Tibial nerve (tissue), 4 donors: ENCODE results near the gene PSMD13. TPM values are rescaled to one million over a fixed set of nuclear protein-coding genes. Genes with fewer than 3 reads are reported as not detected.

Source experiments
- DNase-seq, 2 donors: peaks; one replicate each; pipeline ENCODE4 v3.0.0-alpha.2; 2019; ENCODE audit warnings: low spot score in 2 of 2
- H3K27ac ChIP-seq, 4 donors: fragments of 200-600 bp; sonication (generic) in 3 of 4; one replicate each; pipeline ENCODE4 v1.5.1; 2017 to 2019; ENCODE audit warnings: mild to moderate bottlenecking in 1 of 4
- H3K27me3 ChIP-seq, 2 donors: fragments of 200-600 bp; sonication (generic) in 1 of 2; one replicate each; pipeline versions ENCODE4 v1.5.1 to v1.6.0; 2017 to 2019
- H3K36me3 ChIP-seq, 3 donors: fragments of 200-600 bp; sonication (generic); one replicate each; pipeline ENCODE4 v1.5.1; 2018 to 2019
- H3K4me1 ChIP-seq, 4 donors: fragments of 200-600 bp; sonication (generic) in 3 of 4; one replicate each; pipeline ENCODE4 v1.5.1; 2017 to 2019
- H3K4me3 ChIP-seq, 4 donors: fragments of 200-600 bp; sonication (generic) in 3 of 4; one replicate each; pipeline ENCODE4 v1.5.1; 2017 to 2019; ENCODE audit warnings: mild to moderate bottlenecking in 1 of 4, moderate library complexity in 1 of 4
- H3K9me3 ChIP-seq, 4 donors: fragments of 200-600 bp; sonication (generic) in 3 of 4; one replicate each; pipeline ENCODE4 v1.5.1; 2017 to 2019
- EP300 ChIP-seq, 2 donors: sonication (generic); formaldehyde crosslinking; IDR thresholded peaks; one replicate each; pipeline ENCODE4 v1.6.1; 2017; ENCODE audit warnings: antibody characterized with exemption in 2 of 2, mild to moderate bottlenecking in 1 of 2
- POLR2A ChIP-seq, 2 donors: fragments of 450-650 bp; IDR thresholded peaks; one replicate each; pipeline ENCODE4 v1.6.1; 2017; ENCODE audit warnings: antibody characterized with exemption in 2 of 2, mild to moderate bottlenecking in 2 of 2, moderate library complexity in 2 of 2
- WGBS, 2 donors: methylation state at CpG; one replicate each; pipeline ENCODE4 v1.1.5; 2018; 5-methylcytosine and 5-hydroxymethylcytosine counted together
- total RNA-seq, 4 donors: library from RNA; depleted of rRNA; stranded (reverse); fragments of >200 nt; gene quantifications; one replicate each; pipeline ENCODE4 v1.1.0, GENCODE V29; 2016
- TF ChIP-seq, protein P1 (sequence below), 5 experiments: fragments of 200-600 bp in 3 of 5; fragments of 450-650 bp in 2 of 5; sonication (generic) in 3 of 5; IDR thresholded peaks; one replicate each; pipeline ENCODE4 v1.5.1; 2016 to 2019; ENCODE audit warnings: antibody characterized with exemption in 5 of 5, mild to moderate bottlenecking in 3 of 5, moderate library complexity in 2 of 5

The PSMD13 gene
- total RNA-seq, 4 donors from 2014 or later = 72.0 to 136 (median 120) TPM

GRCh38 chr11:200224-201003 is 36.4 kb upstream of the PSMD13 start:
- 80 to 90% methylated on average over 7 to 13 of the region's 13 CpGs for WGBS, 2 donors
- DNase-seq = no peak

DNA sequence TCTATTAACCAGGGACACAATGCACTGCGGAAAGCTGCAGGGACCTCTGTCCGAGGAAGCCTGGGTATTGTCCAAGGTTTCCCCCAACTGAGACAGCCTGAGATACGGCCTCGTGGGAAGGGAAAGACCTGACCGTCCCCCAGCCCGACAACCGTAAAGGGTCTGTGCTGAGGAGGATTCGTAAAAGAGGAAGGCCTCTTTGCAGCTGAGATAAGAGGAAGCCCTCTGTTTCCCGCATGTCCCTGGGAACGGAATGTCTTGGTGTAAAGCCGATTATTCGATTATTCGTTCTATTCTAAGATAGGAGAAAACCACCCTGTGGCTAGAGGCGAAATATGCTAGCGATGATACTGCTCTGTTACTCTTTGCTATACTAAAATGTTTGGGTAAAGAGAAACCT is 34.8 kb upstream of the PSMD13 start:
- 62 to 65% methylated on average over 15 of the region's 15 CpGs for WGBS, 2 donors
- Histone ChIP-seq H3K4me3 (no peak overlapping the region), H3K4me1 (peaks cover 3 to 48% (median 15%) of the 10 kb centered on the region in 4 donors), H3K27ac (no peak overlapping the region), H3K9me3 (no peaks in the 10 kb centered on the region), H3K36me3 (peaks cover 0 to 59% (median 3%) of the 10 kb centered on the region in 3 donors), H3K27me3 (no peaks in the 10 kb centered on the region)
- DNase-seq = no peak
- TF ChIP-seq POLR2A (IDR thresholded peaks at IDR 0.05) = no peak
- no peak for TF ChIP-seq EP300 (IDR thresholded peaks at IDR 0.05)
- TF ChIP-seq, protein P1, sequence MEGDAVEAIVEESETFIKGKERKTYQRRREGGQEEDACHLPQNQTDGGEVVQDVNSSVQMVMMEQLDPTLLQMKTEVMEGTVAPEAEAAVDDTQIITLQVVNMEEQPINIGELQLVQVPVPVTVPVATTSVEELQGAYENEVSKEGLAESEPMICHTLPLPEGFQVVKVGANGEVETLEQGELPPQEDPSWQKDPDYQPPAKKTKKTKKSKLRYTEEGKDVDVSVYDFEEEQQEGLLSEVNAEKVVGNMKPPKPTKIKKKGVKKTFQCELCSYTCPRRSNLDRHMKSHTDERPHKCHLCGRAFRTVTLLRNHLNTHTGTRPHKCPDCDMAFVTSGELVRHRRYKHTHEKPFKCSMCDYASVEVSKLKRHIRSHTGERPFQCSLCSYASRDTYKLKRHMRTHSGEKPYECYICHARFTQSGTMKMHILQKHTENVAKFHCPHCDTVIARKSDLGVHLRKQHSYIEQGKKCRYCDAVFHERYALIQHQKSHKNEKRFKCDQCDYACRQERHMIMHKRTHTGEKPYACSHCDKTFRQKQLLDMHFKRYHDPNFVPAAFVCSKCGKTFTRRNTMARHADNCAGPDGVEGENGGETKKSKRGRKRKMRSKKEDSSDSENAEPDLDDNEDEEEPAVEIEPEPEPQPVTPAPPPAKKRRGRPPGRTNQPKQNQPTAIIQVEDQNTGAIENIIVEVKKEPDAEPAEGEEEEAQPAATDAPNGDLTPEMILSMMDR (IDR thresholded peaks at IDR 0.05) = no peak

More at GRCh38 chr11:200224-201003, 36.4 kb upstream of the PSMD13 start:
- Histone ChIP-seq H3K4me3 (no peak overlapping the region), H3K9me3 (no peaks in the 10 kb centered on the region), H3K4me1 (peaks cover 0 to 37% (median 5%) of the 10 kb centered on the region in 4 donors), H3K36me3 (peaks cover 0 to 56% (median 3%) of the 10 kb centered on the region in 3 donors), H3K27ac (no peak overlapping the region), H3K27me3 (no peaks in the 10 kb centered on the region)
- no peak for TF ChIP-seq EP300 (IDR thresholded peaks at IDR 0.05)
- TF ChIP-seq, protein P1 (IDR thresholded peaks at IDR 0.05) = no peak
- TF ChIP-seq POLR2A (IDR thresholded peaks at IDR 0.05) = no peak

DNA sequence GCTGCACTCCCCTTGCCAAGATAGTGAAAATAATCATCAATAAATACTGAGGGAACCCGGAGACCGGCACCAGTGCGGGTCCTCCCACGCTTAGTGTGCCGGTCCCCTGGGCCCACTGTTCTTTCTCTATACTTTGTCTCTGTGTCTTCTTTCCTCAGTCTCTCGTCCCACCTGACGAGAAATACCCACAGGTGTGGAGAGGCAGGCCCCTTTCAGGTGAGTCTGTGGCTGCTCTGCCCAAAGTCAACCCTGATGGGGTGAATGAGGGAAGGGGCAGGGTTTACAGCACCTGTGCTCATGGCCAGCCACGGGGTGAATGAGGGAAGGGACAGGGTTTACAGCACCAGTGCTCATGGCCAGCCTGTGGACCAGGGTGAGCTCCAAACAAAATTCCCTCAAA is 34.3 kb upstream of the PSMD13 start:
- H3K27me3 ChIP-seq = no peaks in the 10 kb centered on the region
- no peak overlapping the region for H3K27ac ChIP-seq
- H3K4me1 ChIP-seq = peaks cover 3 to 48% (median 15%) of the 10 kb centered on the region in 4 donors
- H3K4me3 ChIP-seq = no peak overlapping the region
- TF ChIP-seq EP300 (IDR thresholded peaks at IDR 0.05) (no peak), POLR2A (IDR thresholded peaks at IDR 0.05) (no peak)
- TF ChIP-seq, protein P1 (IDR thresholded peaks at IDR 0.05) = no peak
- H3K9me3 ChIP-seq = no peaks in the 10 kb centered on the region
- DNase-seq = no peak
- peaks cover 0 to 59% (median 3%) of the 10 kb centered on the region in 3 donors for H3K36me3 ChIP-seq
- WGBS, 2 donors = 74 to 83% methylated on average over 8 of the region's 8 CpGs

DNA sequence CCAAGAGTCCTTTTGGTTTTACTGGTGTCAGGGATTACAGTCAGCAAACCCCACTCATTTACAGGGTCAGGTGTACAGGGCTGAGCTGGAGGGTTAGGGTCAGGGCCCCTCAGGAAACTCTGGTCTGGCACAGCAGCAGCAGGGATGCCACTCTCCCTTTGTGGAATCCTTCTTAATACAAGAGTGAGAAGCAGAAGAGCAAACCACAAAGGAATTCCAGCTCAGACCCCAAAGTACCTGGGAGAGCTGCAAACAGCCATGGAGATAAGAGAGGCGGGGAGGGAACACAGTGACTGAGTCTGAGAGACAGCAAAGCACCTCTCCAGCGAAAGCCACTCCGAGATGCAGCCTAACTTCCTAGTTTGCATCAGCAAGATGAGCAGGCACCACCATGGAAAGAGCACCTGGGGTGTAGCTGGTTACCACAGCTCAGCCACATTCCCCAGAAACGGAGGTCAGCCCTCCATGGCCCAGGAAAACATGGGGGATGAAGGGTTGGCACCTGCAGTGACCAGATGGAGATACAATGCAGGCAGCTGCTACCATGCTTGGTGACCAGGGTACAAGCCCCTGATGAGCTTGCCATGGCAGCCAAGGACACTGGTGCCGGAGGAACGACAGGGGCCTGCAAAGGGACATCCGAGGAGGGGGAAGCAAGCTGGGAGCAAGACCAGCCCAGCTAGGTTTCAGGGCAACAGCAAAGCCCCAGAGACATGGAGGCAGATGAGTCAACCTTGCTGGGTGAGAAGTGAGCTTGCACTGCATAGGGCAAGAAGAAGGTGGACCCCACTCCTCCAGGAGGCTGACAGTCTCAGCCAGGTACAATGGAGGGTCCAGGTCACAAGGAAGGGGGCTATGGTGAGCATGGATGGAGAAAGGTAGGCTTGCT is 33.5 kb upstream of the PSMD13 start:
- Histone ChIP-seq H3K4me3 (no peak overlapping the region), H3K9me3 (no peaks in the 10 kb centered on the region), H3K27me3 (no peaks in the 10 kb centered on the region), H3K4me1 (peaks cover 3 to 48% (median 15%) of the 10 kb centered on the region in 4 donors), H3K27ac (no peak overlapping the region), H3K36me3 (peaks cover 0 to 59% (median 3%) of the 10 kb centered on the region in 3 donors)
- 85 to 89% methylated on average over 7 of the region's 7 CpGs for WGBS, 2 donors
- TF ChIP-seq POLR2A (IDR thresholded peaks at IDR 0.05) = no peak
- TF ChIP-seq EP300 (IDR thresholded peaks at IDR 0.05) = no peak
- TF ChIP-seq, protein P1 (IDR thresholded peaks at IDR 0.05) = no peak
- no peak for DNase-seq
